Right lobe of liver (tissue), 6 donors: ENCODE data around the gene CAPNS1. TPM values are rescaled to one million over a fixed set of nuclear protein-coding genes. Genes with fewer than 3 reads are reported as not detected.

ENCODE experiments used
- ATAC-seq, 4 donors: fragments of 200-7000 bp; cut with Tn5 transposase; one replicate each; pipeline ENCODE4 v1.9.1; 2020; ENCODE audit warnings: mild to moderate bottlenecking in 4 of 4, moderate library complexity in 4 of 4
- DNase-seq, 3 donors: peaks; one replicate each; pipeline ENCODE4 v3.0.0-alpha.2; 2020
- H3K27ac ChIP-seq, 3 donors: fragments of 200-600 bp; one replicate each; pipeline ENCODE4 v1.8.0; 2022
- H3K27me3 ChIP-seq, 2 donors: fragments of 200-600 bp; one replicate each; pipeline ENCODE4 v1.8.0; 2022
- H3K36me3 ChIP-seq, 4 donors: fragments of 200-600 bp; sonication (generic) in 1 of 4; one replicate each; pipeline versions ENCODE4 v1.5.1 to v1.8.0; 2017 to 2022; ENCODE audit warnings: control low read depth in 1 of 4
- H3K4me1 ChIP-seq, 4 donors: fragments of 200-600 bp; sonication (generic) in 1 of 4; one replicate each; pipeline versions ENCODE4 v1.5.1 to v1.8.0; 2017 to 2022; ENCODE audit warnings: control low read depth in 1 of 4
- H3K4me3 ChIP-seq, 3 donors: fragments of 200-600 bp; one replicate each; pipeline ENCODE4 v1.8.0; 2022
- H3K9me3 ChIP-seq, 4 donors: fragments of 200-600 bp; sonication (generic) in 1 of 4; one replicate each; pipeline versions ENCODE4 v1.5.1 to v1.8.0; 2017 to 2022; ENCODE audit warnings: control low read depth in 1 of 4
- CTCF ChIP-seq, 4 donors: fragments of 200-600 bp in 3 of 4; fragments of 450-650 bp in 1 of 4; IDR thresholded peaks; one replicate each; pipeline versions ENCODE4 v1.5.1 to v1.8.0; 2016 to 2022; ENCODE audit warnings: antibody characterized with exemption in 4 of 4, mild to moderate bottlenecking in 2 of 4
- POLR2A ChIP-seq: fragments of 450-650 bp; IDR thresholded peaks from one replicate; pipeline ENCODE4 v1.6.1; 2017; ENCODE audit warnings: antibody characterized with exemption, mild to moderate bottlenecking
- WGBS: methylation state at CpG from one replicate; pipeline ENCODE4 v1.1.6; 2018; ENCODE audit warnings: low coverage, low lambda C conversion rate; ENCODE audit not compliant: insufficient coverage; ENCODE audit errors: missing lambda C conversion rate; 5-methylcytosine and 5-hydroxymethylcytosine counted together
- intact Hi-C, 2 donors: fragments of 100-400 bp; cut with DNase I; formaldehyde crosslinking; loops; one replicate each; pipeline versions ENCODE4 v1.11.2 to v1.14.1; 2022
- total RNA-seq, 6 experiments: library from RNA; depleted of rRNA in 2 of 6; stranded (reverse); fragments of >200 nt in 2 of 6; fragmentation: NEBNext Ultra II Directional in 3 of 6; extraction: Animal tissue kit (Norgen Biotek cat#: 25700) in 3 of 6; gene quantifications; one replicate each; pipeline versions ENCODE4 v1.1.0 to v1.2.4, GENCODE V29; 2016 to 2023
- donor health status: DM: no; HTN: yes; CAD: no.
- donor health status: DM: no; HTN: no; CAD: no.
- donor health status: DM: no; HTN: no; CAD: no.
- donor health status: DM: no; HTN: yes; CAD: no.
- donor health status: DM: no; HTN: yes; CAD: no.

The CAPNS1 gene
- total RNA-seq, 6 experiments from 2014 or later, result 93.0 to 252 (median 168) TPM

- no peaks in the 10 kb centered on the region for H3K9me3 ChIP-seq
- no peak for TF ChIP-seq CTCF (IDR thresholded peaks at IDR 0.05)
- TF ChIP-seq POLR2A, result no peak
- H3K27ac ChIP-seq, result no peak overlapping the region
- no peak for ATAC-seq
- H3K27me3 ChIP-seq, result no peaks in the 10 kb centered on the region
- WGBS, result 100% methylated on average over 1 of the region's 3 CpGs
- no peak overlapping the region for H3K4me3 ChIP-seq
- DNase-seq, result no peak
- intact Hi-C loops, result no loop called here
- H3K36me3 ChIP-seq, result peaks cover 0 to 8% (median 0%) of the 10 kb centered on the region in 4 donors
- peaks cover 0 to 4% (median under 1%) of the 10 kb centered on the region in 4 donors for H3K4me1 ChIP-seq
Observed at GRCh38 chr19:36108684-36109083, 31.2 kb upstream of the CAPNS1 start.

GRCh38 chr19:36110487-36111199 lies 29.2 kb upstream of the CAPNS1 start, which contains the start of gene OVOL3:
Gene OVOL3 (plus strand): TSS chr19:36111143. CDS start chr19:36111203, 60 bp downstream.
- no CpG with 5 or more reads among the region's 1 CpG for WGBS
- Histone ChIP-seq H3K9me3 (no peaks in the 10 kb centered on the region), H3K27me3 (no peaks in the 10 kb centered on the region), H3K27ac (no peak within 1 kb of the TSS), H3K36me3 (peaks cover 0 to 8% (median 0%) of the 10 kb centered on the region in 4 donors), H3K4me1 (peaks cover 0 to 9% (median 3%) of the 10 kb centered on the region in 4 donors), H3K4me3 (no peak within 1 kb of the TSS)
- DNase-seq (no peak), ATAC-seq (no peak)
- TF ChIP-seq POLR2A (no peak), CTCF (IDR thresholded peaks at IDR 0.05) (no peak)
- intact Hi-C loops, result loop anchor here in 1 of 2 donors (10.0 kb wide), 1 partner anchor 46 kb away; no protein-coding TSS in a partner anchor

DNA sequence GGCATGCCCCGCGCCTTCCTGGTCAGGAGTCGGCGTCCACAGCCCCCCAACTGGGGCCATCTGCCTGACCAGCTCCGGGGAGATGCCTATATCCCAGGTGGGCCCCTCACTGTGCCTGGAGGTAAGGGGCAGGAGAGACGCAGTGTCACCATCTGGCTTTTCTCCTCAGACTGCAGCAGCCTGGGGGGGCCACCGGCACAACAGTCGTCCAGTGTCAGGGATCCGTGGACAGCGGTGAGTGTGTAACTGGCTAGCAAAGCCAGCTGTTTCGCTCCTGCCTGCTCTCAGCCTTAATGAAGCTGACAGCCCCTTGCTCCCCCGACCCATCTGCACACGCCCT lies 28.7 kb upstream of the CAPNS1 start:
- H3K9me3 ChIP-seq, result no peaks in the 10 kb centered on the region
- H3K4me1 ChIP-seq, result peaks cover 0 to 9% (median 3%) of the 10 kb centered on the region in 4 donors
- H3K27me3 ChIP-seq, result no peaks in the 10 kb centered on the region
- intact Hi-C loops, result loop anchor here in 1 of 2 donors (10.0 kb wide), 1 partner anchor 46 kb away; no protein-coding TSS in a partner anchor
- no peak for ATAC-seq
- TF ChIP-seq CTCF (IDR thresholded peaks at IDR 0.05), result no peak
- no peak for TF ChIP-seq POLR2A
- H3K36me3 ChIP-seq, result peaks cover 0 to 8% (median 0%) of the 10 kb centered on the region in 4 donors
- no CpG with 5 or more reads among the region's 13 CpGs for WGBS
- no peak for DNase-seq
- H3K27ac ChIP-seq, result no peak overlapping the region
- H3K4me3 ChIP-seq, result no peak overlapping the region

DNA sequence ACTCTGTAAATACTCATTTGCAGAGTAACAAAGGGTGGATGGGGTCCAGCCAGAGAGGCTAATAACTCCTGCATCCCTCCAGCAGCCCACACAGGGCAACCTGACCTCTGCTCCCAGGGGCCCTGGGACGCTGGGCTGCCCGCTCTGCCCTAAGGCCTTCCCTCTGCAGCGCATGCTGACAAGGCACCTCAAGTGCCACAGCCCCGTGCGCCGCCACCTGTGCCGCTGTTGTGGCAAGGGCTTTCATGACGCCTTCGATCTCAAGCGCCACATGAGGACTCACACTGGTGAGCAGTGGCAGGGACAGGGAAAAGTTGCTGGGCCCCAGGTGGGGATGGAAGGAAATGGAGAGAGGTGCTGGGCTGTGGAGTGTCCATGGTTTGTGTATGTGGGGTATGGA lies 27.2 kb upstream of the CAPNS1 start:
- intact Hi-C loops, result loop anchor here in 1 of 2 donors (10.0 kb wide), 1 partner anchor 48 kb away; no protein-coding TSS in a partner anchor
- 98% methylated on average over 6 of the region's 10 CpGs for WGBS
- no peak for DNase-seq
- no peak overlapping the region for H3K27ac ChIP-seq
- H3K36me3 ChIP-seq, result peaks cover 0 to 8% (median 0%) of the 10 kb centered on the region in 4 donors
- H3K9me3 ChIP-seq, result no peaks in the 10 kb centered on the region
- TF ChIP-seq CTCF (IDR thresholded peaks at IDR 0.05) (no peak), POLR2A (no peak)
- H3K4me1 ChIP-seq, result peaks cover 0 to 12% (median 3%) of the 10 kb centered on the region in 4 donors
- no peak for ATAC-seq
- no peak overlapping the region for H3K4me3 ChIP-seq
- H3K27me3 ChIP-seq, result no peaks in the 10 kb centered on the region
